K562 (cell line): Measurements from ENCODE around the gene ARHGEF12.

Experiments
- EP300 ChIP-seq: IDR thresholded peaks from 2 replicates; pipeline ENCODE4 v1.6.1; 2012; ENCODE audit warnings: low read length, improper control_type of control experiment
- HNRNPH1 ChIP-seq: fragments of 200-400 bp; formaldehyde crosslinking; optimal IDR thresholded peaks from 2 replicates; pipeline ENCODE3; 2017; ENCODE audit warnings: low read depth, mild to moderate bottlenecking, low read length, moderate library complexity
- MIER1 ChIP-seq: fragments of 450-650 bp; IDR thresholded peaks from 2 replicates; pipeline ENCODE4 v1.6.1; 2016; ENCODE audit warnings: antibody characterized with exemption, mild to moderate bottlenecking, low read depth
- NFXL1 ChIP-seq: fragments of 450-650 bp; formaldehyde crosslinking; IDR thresholded peaks from 2 replicates; pipeline ENCODE4 v1.4.0; 2021; ENCODE audit warnings: mild to moderate bottlenecking
- TEAD1 ChIP-seq, 2 experiments: fragments of 450-650 bp in 1 of 2; sonication (generic) in 1 of 2; formaldehyde crosslinking; IDR thresholded peaks; 2 replicates each; pipeline versions ENCODE4 v1.4.0 to v1.8.0; 2020 to 2022; ENCODE audit warnings: mild to moderate bottlenecking in 2 of 2, missing genetic modification reagents in 1 of 2
- ZFX ChIP-seq: sonication (generic); formaldehyde crosslinking; IDR thresholded peaks from 2 replicates; pipeline ENCODE4 v1.8.0; 2022; ENCODE audit warnings: mild to moderate bottlenecking, missing genetic modification reagents, moderate library complexity
- TF ChIP-seq, protein P1 (sequence below), 3 experiments: IDR thresholded peaks in 2 of 3; conservative IDR thresholded peaks in 1 of 3; 2 replicates each; pipeline ENCODE4 v1.5.1; 2011 to 2012; ENCODE audit warnings: low read length in 3 of 3, mild to moderate bottlenecking in 3 of 3, control low read depth in 2 of 3, improper control_type of control experiment in 1 of 3, inconsistent platforms in 1 of 3, low read depth in 1 of 3, mixed read lengths in 1 of 3, moderate library complexity in 1 of 3; ENCODE audit not compliant: insufficient read depth in 2 of 3
- TF ChIP-seq, protein P2 (sequence below): fragments of 450-650 bp; formaldehyde crosslinking; IDR thresholded peaks from 2 replicates; pipeline ENCODE4 v1.4.0; 2022; ENCODE audit warnings: missing genetic modification characterization

DNA sequence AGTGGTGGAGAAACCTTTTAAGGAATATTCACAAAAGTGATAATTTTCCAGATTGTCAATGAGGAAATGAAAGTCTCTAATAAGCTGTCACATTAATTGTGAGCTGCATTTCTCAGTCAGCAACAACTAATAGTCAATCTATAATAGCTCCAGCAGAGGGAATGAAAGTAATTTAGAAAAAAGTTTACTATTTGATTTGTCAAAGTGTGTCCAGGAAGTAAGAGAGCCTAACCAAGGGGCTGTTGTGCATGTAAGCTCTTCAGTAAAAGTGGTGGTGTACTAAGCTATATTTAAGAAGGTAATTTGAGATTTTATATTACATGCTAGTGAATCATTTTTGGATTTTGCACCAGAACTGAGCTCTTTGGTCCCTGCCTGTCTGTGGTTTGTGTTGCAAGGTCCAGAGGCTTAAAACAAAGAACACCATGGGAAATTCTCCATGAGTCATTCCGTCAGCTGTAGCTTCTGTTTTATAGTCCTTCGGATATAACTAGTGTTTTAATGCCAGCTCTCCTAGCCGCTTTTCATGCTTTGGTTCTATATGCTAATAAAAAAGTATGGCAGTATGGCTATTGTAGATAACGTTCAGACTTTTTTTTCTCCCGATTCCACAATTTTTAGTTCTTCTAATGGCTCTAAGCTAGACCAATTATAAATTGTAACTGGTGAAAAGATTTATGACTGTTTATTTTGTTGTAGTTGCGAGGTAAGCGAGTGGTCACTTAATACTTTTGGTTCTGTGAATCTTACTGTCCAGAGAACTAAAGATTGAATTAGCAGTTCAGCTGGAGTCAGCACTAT is 64.6 kb downstream of the ARHGEF12 start:
- TF ChIP-seq NFXL1 (CRISPR knock-in tag) (no peak), MIER1 (no peak), ZFX (CRISPR knock-in tag) (no peak), EP300 (no peak), HNRNPH1 (no peak), TEAD1 (CRISPR knock-in tag; IDR thresholded peaks at IDR 0.05) (no peak)
- TF ChIP-seq, protein P1, sequence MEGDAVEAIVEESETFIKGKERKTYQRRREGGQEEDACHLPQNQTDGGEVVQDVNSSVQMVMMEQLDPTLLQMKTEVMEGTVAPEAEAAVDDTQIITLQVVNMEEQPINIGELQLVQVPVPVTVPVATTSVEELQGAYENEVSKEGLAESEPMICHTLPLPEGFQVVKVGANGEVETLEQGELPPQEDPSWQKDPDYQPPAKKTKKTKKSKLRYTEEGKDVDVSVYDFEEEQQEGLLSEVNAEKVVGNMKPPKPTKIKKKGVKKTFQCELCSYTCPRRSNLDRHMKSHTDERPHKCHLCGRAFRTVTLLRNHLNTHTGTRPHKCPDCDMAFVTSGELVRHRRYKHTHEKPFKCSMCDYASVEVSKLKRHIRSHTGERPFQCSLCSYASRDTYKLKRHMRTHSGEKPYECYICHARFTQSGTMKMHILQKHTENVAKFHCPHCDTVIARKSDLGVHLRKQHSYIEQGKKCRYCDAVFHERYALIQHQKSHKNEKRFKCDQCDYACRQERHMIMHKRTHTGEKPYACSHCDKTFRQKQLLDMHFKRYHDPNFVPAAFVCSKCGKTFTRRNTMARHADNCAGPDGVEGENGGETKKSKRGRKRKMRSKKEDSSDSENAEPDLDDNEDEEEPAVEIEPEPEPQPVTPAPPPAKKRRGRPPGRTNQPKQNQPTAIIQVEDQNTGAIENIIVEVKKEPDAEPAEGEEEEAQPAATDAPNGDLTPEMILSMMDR (IDR thresholded peaks at IDR 0.05 in 2 of 3, conservative IDR thresholded peaks at IDR 0.05 in 1 of 3; ENCODE audit: insufficient read depth in 2 of 3, low read depth in 1 of 3, low read length in 3 of 3): no peak
- TF ChIP-seq, protein P2, sequence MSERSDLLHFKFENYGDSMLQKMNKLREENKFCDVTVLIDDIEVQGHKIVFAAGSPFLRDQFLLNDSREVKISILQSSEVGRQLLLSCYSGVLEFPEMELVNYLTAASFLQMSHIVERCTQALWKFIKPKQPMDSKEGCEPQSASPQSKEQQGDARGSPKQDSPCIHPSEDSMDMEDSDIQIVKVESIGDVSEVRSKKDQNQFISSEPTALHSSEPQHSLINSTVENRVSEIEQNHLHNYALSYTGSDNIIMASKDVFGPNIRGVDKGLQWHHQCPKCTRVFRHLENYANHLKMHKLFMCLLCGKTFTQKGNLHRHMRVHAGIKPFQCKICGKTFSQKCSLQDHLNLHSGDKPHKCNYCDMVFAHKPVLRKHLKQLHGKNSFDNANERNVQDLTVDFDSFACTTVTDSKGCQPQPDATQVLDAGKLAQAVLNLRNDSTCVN: no peak
